ENCODE data around the gene ACTR1B.
"Not testable (repeated sequence)": the region's sequence is repeated elsewhere in the genome, so short reads cannot be mapped to it uniquely, and the experiment has no call there.

The ACTR1B gene

GRCh38 chr2:97608745-97609144 lies 55.1 kb downstream of the ACTR1B start:
- DNase-seq, result not testable (repeated sequence)

Data from CD4-positive, alpha-beta T cell treated with Interleukin-1 beta for 1 hour (primary cell).